ENCODE results near the gene EXOC6B.
A peak's percentile ranks its signal among the peaks of the same experiment; 100 is the strongest.

EXOC6B gene

DNA sequence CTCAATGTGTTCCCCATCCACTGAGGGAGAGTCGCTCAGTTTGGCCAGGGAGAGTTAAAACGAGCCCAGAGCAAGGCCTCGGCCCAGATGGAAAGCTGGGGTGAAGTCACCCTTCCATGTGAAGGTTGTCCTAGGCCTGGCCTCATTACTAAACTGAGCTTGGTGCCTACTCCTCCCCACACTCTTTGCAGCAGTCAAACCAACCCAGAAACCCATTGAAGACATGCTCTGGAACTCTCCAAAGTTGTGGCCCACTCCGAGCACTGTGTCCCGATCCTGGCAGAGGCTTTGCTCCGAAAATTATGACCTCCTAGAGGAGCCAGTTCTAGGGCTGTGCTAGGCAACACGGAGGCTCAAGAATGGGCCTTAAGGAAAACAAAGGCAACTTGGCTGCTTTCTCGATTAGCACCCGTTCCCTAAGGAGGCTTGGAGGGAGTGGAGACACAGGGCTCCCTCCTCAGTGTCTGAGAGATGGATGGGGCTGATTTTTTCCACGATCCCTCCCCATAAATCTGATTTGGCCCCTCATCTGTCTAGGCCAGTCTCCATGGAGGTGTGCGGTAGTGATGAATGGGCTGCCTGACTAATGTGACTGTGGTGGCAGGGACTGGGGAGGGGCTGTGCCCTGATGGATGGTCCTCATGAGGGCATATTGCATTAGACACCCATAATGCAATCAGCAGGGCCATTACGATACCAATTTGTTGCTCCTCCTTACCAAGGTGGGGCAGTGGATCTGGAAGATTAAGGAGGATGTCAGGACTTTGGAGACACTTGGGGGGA lies 666.4 kb downstream of the EXOC6B start:
- DNase-seq, result no peak

DNA sequence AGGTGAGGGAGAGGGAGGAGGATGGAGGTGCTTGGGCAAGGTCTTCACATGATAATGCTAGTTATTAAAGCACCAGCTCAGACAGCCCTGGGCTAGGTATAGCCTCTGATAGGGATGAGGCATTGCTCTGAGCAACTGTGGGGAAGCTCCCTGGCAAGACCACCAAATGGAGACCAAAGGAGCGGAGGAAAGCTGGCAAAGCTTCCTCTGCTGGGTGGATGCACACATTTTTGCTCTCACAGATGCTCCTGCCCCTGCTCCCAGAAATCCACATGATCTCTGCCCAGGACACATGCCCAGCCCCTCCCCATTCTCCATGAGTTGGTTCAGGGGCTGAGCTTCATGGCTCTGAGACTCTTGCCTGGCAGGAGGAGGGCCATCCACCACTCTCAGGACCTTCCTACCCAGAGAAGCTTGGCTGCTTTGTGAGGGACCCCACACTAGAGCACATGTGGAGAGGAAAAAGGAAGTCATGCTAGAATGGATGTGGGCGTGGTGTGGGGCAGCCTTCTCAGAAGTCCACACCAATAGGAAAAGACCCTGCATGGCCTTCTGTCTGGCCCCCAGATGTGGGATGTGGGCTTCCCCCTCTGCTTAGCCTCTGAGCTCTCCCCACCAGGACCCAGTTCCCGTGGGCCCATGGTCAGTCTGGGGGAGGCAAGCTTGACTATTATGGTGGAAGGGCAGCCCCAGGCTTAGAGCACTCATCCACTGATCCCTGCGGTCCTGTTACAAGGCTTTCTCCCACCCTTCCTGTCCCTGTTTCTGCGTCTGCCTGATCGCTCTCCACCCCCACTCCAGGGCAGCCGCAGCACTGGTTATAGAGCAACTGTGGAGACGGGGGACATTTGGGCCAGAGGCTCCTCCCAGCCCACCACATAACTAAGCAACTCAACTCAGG lies 667.7 kb downstream of the EXOC6B start:
- DNase-seq, result no peak

DNA sequence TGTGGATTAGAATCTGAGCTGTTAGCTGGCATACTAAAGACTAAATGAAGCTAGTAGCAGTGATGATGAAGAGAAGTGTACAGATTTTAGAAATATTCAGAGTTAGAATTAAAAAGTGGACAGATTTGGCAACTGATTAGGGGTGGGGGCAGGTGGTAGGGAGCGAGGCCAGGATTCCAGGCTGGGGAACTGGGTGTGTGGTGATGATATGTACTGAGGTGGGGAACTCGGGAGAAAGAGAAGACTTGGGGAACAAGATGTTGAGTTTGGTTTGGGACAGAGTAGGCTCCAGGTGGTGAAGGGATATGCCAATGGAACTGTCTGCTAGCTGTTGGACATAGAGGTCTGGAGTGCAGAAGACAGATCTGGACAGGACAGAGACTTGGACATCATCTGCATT lies 669.0 kb downstream of the EXOC6B start:
- DNase-seq, result no peak

DNA sequence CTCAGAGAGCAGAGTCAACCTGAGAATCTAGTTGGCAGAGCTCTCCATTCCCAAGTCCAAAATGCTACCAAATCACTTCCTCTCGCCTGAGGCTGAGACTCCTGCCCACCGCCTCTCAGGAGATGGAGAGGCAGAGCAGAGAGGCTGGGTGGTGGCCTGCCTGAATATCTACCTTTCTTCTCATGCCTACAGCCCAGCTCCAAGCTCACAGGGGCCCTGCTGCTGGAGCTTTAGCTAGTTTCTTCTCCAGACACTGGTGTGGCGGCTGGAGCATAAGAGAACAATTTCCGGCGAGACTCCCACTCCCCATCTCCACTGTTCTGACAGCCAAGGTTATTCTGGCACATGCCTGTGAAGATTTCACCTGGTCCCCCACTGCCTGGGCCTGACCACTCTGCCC lies 670.1 kb downstream of the EXOC6B start:
- no peak for DNase-seq

DNA sequence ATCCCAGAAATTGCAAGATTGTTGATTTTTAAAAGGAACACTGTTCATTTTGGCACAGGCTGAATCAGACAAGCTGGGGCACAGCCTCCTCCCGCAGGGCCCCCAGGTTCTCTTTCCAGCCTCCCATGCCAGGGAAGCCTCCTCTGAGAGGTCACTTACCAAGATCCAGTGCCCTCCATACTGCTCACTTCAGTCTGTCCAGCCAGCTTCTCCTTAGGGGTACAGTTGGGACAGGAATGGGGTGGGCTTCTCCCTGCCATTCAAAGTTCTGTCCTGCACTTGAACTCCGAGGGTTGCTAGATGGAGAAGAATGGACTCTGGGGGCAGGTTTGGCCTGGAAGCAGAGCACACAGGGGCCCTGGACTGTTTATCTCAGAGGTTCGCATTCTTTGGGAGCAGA lies 670.7 kb downstream of the EXOC6B start:
- no peak for DNase-seq

DNA sequence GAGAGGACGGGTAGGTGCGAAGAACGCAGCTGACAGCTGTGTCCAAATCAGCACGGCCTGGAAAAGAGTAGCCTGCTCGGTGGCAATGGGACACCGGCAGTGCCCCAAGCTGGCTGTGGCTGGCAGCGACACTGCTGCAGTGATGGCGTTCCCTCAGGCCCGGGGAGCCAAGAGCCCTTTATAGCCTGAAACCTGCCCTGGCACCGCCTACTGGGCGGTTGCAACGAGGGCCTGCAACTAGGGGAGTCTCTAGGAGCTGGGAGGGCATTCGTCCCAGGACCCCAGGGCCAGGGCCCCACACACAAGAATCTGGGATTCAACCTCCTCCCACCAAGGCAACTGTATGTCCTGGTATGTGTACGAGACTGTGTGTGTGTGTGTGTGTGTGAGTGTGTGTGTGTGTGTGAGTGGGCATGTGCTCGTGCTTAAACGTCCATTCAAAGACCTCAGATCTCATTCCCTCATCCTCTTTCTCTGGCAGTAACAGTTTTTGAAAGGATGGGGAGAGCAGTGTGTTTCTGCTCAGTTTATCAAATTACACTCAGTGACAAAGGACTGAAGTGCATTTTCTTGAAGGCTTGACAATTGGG lies 671.4 kb downstream of the EXOC6B start:
- DNase-seq, result no peak

DNA sequence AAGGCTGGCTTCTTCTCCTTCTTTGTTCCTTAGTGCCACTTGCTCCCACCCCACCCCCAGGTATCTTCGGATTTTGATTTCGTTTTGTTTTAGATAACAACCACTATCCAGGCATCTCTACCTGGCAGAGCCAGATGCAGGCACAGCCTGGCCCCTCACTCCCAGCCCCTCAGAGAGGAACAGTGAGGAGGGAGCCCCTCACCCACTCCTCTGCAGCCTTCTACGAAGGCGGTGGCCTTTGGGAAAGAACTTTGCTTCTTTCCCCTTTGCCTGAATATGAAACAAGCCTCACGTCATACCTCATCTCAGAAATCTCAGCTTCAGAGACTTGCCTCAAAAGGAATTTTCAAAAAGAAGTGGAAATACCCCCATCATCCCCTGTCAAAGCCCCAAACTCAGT lies 671.9 kb downstream of the EXOC6B start:
- DNase-seq, result no peak

DNA sequence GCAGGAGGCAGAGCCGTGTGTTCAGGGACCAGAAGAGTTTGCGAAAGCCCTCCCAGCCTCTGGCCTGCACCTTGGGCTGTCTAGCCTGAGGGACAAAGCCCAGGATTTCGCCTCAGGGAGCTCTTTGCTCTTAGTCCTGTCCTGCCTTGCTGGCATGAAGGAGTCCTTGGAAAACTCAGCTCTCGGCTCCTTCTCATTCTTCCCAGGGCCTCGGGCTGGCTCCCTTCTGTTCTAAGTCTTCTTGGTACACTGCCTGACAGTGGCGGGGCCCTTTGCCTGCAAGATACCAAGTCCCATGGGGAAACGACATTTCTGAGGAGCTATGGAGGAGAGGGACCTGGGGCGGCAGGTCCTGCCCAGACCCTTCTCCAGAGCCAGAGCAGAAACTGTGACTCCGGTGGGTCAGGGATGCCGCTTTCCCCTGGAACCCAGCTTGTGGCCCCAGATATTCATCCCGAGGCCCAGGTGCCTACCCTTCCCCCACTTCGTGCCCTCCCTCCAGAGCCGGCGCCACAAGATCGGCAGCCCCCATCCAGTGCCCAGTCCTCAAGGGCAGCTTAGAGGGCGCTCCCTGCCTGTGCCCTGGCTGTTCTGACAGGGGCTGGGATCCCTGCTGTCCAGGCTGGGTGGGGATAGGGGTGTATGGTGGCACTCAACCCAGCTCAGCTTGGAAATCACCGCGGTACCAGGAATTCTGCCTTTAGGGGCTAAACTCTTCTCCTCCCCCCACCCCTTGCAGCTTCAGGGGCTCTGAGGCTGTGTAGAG lies 672.6 kb downstream of the EXOC6B start:
- no peak for DNase-seq

DNA sequence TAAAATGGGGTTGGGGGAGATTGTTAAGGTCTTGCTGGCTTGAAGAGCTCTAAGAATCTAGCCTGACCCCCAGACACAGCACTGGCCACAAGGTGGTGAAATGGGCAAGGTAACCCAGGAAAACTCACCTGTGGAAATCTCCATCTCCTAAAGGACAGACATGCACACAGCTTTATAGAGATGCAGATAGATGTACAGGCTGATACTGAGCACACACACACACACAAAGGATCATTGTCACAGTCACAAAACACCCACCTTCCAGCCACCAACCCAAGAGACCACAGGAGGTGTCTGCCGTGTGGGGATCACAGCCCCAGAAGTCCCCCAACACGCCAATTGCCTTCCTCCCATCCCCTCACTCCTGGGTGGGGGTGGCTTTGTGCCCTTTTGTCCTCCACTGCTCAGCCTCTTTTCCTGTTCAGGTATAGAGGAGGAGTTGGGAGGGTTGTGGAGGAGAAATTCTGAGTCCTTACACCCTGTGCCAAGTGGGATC lies 674.9 kb downstream of the EXOC6B start:
- no peak for DNase-seq

DNA sequence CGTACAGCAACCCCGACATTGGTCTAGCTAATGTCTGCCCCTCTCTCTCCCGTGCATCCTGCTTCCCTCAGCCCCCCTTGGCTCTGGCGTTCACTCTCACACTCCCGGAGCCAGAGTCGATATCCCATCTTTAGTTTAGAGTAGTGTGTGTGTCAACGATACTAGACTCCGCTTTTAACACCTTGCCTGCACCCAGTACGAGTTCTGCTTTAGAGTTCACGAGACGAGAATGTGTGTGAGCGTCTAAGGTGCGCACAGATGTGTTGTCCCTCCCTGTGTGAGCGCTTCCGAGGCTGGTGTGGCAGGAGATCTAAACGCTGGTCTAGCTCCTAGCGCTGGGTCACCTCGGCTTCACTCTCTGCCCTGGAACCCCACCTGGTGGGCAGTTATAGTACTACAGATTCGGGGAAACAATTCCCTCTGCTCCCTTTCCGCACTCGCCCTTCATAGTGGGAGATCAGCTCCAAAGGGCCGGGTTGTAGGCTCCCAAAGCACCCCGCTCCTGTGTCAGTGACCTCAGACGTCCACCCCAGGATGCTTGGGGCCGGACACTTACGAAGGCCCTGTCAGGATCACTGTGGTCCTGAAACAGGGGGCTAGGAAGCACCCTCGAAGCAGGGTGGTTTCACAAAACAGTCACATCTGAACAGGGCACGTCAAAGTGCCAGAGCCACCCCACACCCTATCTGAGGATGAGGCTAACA lies 675.5 kb downstream of the EXOC6B start:
- DNase-seq, result peak; percentile 82

DNA sequence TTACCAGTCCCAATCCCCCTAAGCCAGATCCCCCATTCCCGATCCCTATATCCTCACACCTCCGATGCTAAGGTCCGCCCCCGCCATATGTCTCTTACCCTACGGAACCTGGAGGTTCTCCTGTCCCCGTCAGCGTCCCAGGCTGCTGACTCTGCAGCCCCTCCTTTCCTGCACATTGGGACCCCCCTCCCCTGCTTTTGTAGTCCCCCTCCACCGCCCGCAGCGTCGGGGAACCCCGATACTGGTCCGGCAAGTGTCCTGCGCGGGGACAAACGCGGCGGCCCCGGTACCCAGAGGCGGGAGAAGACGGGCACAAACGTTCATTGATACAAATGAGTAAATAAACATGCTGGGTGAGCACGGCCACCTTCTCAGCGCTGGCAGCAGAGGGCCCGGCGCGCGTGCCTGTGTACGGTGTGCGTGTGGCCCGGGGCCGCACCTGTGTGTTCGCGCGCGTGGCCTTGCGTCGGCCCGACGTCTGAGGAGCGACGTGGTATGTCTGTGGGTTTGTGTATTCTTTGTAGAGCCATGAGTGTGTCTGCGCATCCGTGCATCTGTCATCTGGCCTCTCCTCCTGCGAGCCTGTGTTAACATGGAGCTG lies 676.2 kb downstream of the EXOC6B start:
- peak; percentile 77 for DNase-seq

DNA sequence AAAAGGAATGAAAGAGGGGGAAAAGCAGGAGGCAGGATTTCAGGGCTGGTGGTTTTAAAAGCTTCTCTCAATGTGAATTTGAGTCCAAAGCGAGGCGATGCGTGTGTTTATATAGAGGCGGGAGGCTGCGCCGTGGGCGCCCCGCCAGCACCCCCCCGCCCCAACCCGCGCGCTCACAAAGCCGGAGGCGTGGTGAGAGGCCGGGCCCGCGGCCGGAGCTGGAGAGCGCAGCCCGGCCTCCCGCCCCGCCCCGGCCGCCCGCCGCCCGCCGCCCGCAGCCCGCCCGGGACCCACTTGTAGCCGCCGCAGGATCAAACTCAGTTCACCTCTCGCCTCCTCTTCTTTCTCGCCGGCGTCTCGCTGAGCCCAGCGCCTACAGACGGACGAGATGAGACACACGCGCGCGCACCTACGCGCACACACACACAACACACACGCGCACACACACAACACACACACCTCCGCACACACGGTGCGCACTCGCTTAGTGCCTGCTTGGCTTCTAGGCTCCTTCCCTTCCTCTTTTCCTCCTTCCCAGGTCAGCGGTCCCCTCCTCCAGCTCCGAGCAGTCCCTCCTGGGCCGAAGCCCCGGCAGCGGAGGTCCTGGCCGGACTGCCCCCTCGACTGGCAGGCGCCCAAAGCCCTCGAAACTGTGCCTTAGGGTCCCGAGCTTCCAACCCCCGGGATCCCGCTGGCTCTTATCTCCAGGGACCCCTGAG lies 676.8 kb downstream of the EXOC6B start:
- DNase-seq, result peak; percentile 70

DNA sequence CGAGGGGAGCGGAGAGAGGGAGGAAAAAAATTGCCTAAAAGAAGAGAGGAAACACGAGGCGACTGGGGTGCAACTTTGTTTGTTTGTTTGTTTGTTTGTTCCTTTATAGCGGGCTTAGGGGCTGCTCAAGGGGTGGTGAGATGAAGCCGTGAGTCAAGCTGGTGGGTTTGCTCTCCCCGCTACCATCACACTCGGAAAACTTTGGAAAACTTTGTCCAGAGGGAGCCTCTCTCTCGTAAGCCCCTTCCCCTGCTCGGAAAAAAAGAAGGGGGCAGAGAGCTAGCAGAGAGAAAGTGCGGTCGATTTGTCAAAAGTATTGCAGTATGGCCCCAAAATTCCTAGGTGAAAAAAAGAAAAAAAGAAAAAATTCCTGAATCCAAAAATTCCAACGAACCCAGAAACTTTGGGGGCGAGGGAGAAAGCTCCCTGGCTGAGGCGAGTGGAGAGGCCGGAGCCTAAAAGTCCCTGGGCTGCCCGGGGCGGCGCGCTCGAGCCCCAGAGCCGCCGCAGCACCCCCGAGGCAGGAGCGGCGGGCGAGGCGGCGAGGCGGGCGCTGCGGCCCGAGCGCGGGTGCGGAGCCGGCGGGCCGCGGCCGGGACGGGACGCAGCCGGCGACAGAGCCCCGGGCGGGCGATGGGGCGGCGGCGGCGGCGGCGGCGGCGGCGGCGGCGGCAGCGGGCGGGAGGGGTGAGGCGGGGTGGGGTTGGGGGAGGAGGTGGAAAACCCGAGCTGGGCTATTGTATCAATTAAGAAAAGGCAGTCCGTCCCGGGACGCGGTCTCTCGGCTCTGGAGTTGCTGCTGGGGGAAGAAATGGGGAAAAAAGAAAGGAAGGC lies 677.6 kb downstream of the EXOC6B start:
- peak; percentile 51 for DNase-seq

DNA sequence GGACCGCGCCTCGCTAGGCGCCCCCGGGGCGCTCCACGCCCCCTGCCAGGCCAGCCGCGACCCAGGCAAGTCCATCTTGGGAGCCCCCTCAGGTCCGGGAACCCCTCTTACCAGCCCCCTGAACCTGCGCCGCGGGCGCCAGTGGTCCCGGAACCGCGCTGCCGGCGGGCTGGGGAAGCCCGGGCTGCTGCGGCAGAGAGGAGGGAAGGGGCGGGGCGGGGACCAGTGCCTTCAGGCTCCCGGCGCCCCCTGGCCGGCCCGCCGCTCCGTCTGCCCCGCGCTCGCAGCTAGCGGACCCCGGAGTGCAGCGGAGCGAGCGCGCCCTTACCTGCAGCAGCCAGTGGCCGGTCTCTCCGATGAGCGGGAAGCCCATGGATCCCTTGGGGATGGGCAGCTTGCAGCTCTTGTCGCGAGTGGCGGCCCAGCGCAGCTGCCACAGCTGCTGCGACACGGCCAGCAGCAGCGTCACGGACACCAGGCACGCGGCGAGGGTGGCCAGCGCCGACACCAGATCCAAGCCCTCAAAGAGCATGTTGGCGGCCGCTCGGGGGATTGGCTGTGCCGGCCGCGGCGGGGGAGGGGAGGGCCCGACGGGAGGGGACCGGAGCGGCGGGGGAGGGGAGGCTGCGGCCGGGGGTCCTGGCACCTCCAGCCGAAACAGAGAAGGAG lies 678.4 kb downstream of the EXOC6B start, which contains the start of gene CYP26B1:
Gene CYP26B1, minus strand, starts transcription at position 560 of the 669 bp plus-strand sequence. Its CDS starts 28 bp downstream, at position 532.
- DNase-seq, result peak; percentile 78

DNA sequence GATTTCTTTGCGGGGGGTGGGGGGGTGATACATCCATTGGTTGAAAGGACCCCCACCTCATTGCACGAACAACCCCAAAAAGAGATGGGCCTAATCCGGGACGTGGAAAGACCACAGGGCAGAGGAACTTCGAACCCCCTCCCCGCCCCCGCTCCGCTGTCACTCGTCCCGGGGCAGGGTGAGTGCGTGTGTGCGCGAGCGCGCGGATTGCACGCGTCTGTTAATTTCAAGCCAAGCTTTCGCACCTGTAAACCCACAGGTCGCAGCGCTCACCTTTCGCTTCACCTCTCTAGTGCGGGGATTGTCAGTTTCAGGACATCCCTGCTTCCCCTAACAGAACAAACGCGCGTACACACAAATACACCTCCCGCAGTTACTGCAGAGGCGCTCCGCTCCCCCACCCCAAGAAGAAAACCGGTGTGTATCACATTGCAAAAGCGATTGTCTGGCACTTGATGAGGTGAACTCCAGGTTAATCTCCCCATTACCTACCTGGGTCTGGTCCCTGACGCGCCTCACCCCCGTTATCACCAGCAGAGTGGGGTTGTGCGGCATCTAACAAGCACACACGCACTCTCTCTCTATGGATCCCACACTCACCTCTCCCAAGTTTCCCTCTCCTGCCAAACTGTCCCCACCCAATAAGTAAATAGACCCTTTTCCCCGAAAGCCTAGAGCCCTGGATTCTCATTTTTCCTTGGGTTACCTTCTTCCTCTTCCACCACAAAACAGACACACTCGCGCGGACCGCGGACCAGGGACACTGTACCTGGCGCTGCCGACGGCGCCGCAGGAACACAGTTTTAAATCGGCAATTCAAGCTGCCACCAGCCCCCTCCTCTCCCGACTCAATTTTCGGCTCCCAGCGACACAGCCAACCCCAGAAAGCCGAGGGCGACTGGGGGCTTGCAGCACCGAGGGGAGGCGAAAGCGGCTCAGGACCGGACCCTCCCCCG lies 679.2 kb downstream of the EXOC6B start:
- DNase-seq, result peak; percentile 68

DNA sequence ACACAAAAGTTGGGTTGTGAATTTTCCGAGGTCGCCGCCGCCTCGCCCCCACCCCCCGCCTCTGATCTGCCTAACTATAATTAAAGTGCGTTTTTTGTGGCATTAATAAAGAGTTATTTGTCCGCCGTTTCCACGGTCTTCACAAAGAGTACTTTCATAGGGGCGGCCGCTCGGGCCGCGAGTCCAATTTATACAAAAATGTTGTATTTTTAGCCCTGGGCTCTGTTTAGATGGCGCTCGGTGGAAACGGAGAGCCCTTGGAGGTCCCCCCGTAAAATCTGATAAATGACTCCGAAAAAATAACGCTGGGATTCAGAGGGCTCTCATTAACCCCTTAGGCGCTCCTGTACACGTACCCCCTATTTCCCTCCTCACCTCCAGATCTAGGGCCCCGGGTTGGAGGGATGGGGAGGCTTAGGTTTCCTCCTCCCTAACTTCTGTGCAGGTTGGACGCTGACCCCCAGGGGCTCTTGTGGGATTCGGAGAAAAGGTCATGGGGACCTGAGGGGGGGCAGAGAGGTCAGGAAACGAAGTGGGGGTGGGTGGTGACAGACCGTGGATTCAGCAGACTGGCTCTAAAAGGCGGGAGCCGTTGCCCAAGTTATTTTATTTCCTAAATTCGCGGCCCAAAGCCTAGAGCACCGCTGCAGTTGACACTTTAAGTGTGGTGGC lies 680.0 kb downstream of the EXOC6B start:
- DNase-seq, result no peak

DNA sequence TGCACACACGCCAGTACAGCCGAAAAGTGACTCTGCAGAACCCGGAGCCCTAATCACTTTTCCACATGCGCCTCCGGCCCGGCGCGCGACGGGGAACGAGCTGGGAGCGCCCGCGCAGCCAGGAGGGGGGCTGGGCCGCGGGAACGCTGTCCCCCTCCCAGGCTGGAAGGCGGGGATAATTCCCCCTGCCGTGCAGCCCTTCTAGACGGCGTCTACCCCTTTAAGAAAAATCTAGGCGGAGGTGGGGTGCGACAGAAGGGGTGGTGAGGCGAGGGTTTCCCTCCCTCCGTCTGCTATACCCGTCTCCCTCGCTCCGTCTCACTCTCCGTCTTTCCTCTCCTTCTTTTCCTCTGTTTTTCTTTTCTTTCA lies 680.6 kb downstream of the EXOC6B start:
- DNase-seq, result no peak
